H9 (cell line): Measurements from ENCODE around the gene ALDH1L1. TPM values are rescaled to one million over a fixed set of nuclear protein-coding genes. Genes with fewer than 3 reads are reported as not detected.

ENCODE experiments used
- DNase-seq: peaks from one replicate; pipeline ENCODE4 v3.0.0-alpha.2; 2017
- H2AFZ ChIP-seq: one replicate; pipeline ENCODE4 v1.6.1; 2013; ENCODE audit warnings: mild to moderate bottlenecking, low read length, control low read depth, moderate library complexity
- H2AK5ac ChIP-seq: 2 replicates; pipeline ENCODE4 v1.6.1; 2013; ENCODE audit warnings: low read length, control low read depth, mixed read lengths; ENCODE audit not compliant: insufficient read length
- H2BK120ac ChIP-seq: one replicate; pipeline ENCODE4 v1.6.1; 2013; ENCODE audit warnings: low read depth, mild to moderate bottlenecking, low read length, control low read depth, inconsistent platforms; ENCODE audit not compliant: poor library complexity, severe bottlenecking
- H2BK12ac ChIP-seq: 2 replicates; pipeline ENCODE4 v1.6.1; 2013; ENCODE audit warnings: low read length, control low read depth, mixed read lengths, low read depth; ENCODE audit not compliant: insufficient read length
- H2BK15ac ChIP-seq: 2 replicates; pipeline ENCODE4 v1.6.1; 2013; ENCODE audit warnings: low read depth, low read length, control low read depth
- H2BK20ac ChIP-seq: one replicate; pipeline ENCODE4 v1.6.1; 2013; ENCODE audit warnings: low read depth, mild to moderate bottlenecking, low read length, control low read depth, inconsistent platforms; ENCODE audit not compliant: poor library complexity, severe bottlenecking
- H2BK5ac ChIP-seq: 2 replicates; pipeline ENCODE4 v1.6.1; 2013; ENCODE audit warnings: low read length, control low read depth, mixed read lengths; ENCODE audit not compliant: insufficient read length
- H3K14ac ChIP-seq: 2 replicates; pipeline ENCODE4 v1.6.1; 2013; ENCODE audit warnings: low read length, control low read depth; ENCODE audit not compliant: insufficient read depth
- H3K18ac ChIP-seq: 2 replicates; pipeline ENCODE4 v1.6.1; 2013; ENCODE audit warnings: low read depth, mild to moderate bottlenecking, mixed read lengths, low read length, control low read depth; ENCODE audit not compliant: insufficient read length
- H3K23ac ChIP-seq: 2 replicates; pipeline ENCODE4 v1.6.1; 2013; ENCODE audit warnings: low read length, control low read depth, mixed read lengths, low read depth; ENCODE audit not compliant: insufficient read length
- H3K23me2 ChIP-seq: 2 replicates; pipeline ENCODE4 v1.6.1; 2013; ENCODE audit warnings: low read depth, mild to moderate bottlenecking, mixed read lengths, low read length, control low read depth; ENCODE audit not compliant: insufficient read length, poor library complexity, severe bottlenecking
- H3K27ac ChIP-seq: 2 replicates; pipeline ENCODE4 v1.5.1; 2013; ENCODE audit warnings: low read length, control low read depth, mixed read lengths, low read depth; ENCODE audit not compliant: insufficient read length
- H3K27me3 ChIP-seq: 2 replicates; pipeline ENCODE4 v1.6.1; 2013; ENCODE audit warnings: low read length, control low read depth, inconsistent platforms; ENCODE audit not compliant: insufficient read depth
- H3K4ac ChIP-seq: 2 replicates; pipeline ENCODE4 v1.6.1; 2013; ENCODE audit warnings: low read depth, mild to moderate bottlenecking, control low read depth, inconsistent platforms, low read length, moderate library complexity
- H3K4me1 ChIP-seq: 2 replicates; pipeline ENCODE4 v1.6.1; 2013; ENCODE audit warnings: low read length, control low read depth, inconsistent platforms; ENCODE audit not compliant: insufficient read depth
- H3K4me2 ChIP-seq: 2 replicates; pipeline ENCODE4 v1.6.1; 2013; ENCODE audit warnings: low read length, control low read depth, mixed read lengths; ENCODE audit not compliant: insufficient read length, insufficient read depth
- H3K56ac ChIP-seq: 2 replicates; pipeline ENCODE4 v1.6.1; 2013; ENCODE audit warnings: low read depth, mild to moderate bottlenecking, mixed read lengths, low read length, control low read depth; ENCODE audit not compliant: insufficient read length
- H3K79me1 ChIP-seq: 2 replicates; pipeline ENCODE4 v1.6.1; 2013; ENCODE audit warnings: low read depth, mild to moderate bottlenecking, moderate library complexity, low read length, control low read depth, inconsistent platforms; ENCODE audit not compliant: insufficient read depth, poor library complexity, severe bottlenecking
- H3K79me2 ChIP-seq: 2 replicates; pipeline ENCODE4 v1.6.1; 2013; ENCODE audit warnings: low read length, control low read depth, inconsistent platforms; ENCODE audit not compliant: insufficient read depth
- H3K9ac ChIP-seq: 2 replicates; pipeline ENCODE4 v1.6.1; 2013; ENCODE audit warnings: low read length, control low read depth, mixed read lengths; ENCODE audit not compliant: insufficient read length; ENCODE audit errors: extremely low read depth
- H3K9me3 ChIP-seq: one replicate; pipeline ENCODE4 v1.6.1; 2013; ENCODE audit warnings: low read depth, low read length, inconsistent platforms; ENCODE audit not compliant: control insufficient read depth
- H3T11ph ChIP-seq: one replicate; pipeline ENCODE4 v1.6.1; 2013; ENCODE audit warnings: mild to moderate bottlenecking, low read length, control low read depth, inconsistent platforms
- H4K20me1 ChIP-seq: one replicate; pipeline ENCODE4 v1.6.1; 2013; ENCODE audit not compliant: control insufficient read depth, insufficient read length, insufficient read depth
- H4K5ac ChIP-seq: 2 replicates; pipeline ENCODE4 v1.6.1; 2013; ENCODE audit warnings: low read depth, mild to moderate bottlenecking, mixed read lengths, low read length, control low read depth; ENCODE audit not compliant: insufficient read length
- H4K8ac ChIP-seq: replicated peaks from 2 replicates; pipeline ENCODE4 v1.6.1; 2013; ENCODE audit warnings: low read length, control low read depth, mixed read lengths, low read depth; ENCODE audit not compliant: insufficient read length
- H4K91ac ChIP-seq: 2 replicates; pipeline ENCODE4 v1.6.1; 2013; ENCODE audit warnings: low read depth, mild to moderate bottlenecking, moderate library complexity, mixed read lengths, low read length, control low read depth; ENCODE audit not compliant: insufficient read length
- H3K27ac Mint-ChIP-seq, 3 experiments: 2 replicates in 2 of 3; 3 replicates in 1 of 3; pipeline ENCODE4 v1.8.0; 2020 to 2021; ENCODE audit warnings: mixed read lengths in 3 of 3, mild to moderate bottlenecking in 1 of 3, moderate library complexity in 1 of 3
- H3K27me3 Mint-ChIP-seq: 2 replicates; pipeline ENCODE4 v1.8.0; 2021; ENCODE audit warnings: low read depth, mild to moderate bottlenecking, moderate library complexity, mixed read lengths
- H3K36me3 Mint-ChIP-seq, 3 experiments: 2 replicates in 2 of 3; 3 replicates in 1 of 3; pipeline ENCODE4 v1.8.0; 2020 to 2021; ENCODE audit warnings: low read depth in 3 of 3, mixed read lengths in 3 of 3; ENCODE audit not compliant: insufficient read depth in 1 of 3
- H3K4me1 Mint-ChIP-seq, 2 experiments: 2 replicates each; pipeline ENCODE4 v1.8.0; 2020; ENCODE audit warnings: mixed read lengths in 2 of 2
- H3K4me3 Mint-ChIP-seq, 2 experiments: 2 replicates in 1 of 2; 3 replicates in 1 of 2; pipeline ENCODE4 v1.8.0; 2020 to 2021; ENCODE audit warnings: mild to moderate bottlenecking in 2 of 2, mixed read lengths in 2 of 2, moderate library complexity in 1 of 2
- H3K9me3 Mint-ChIP-seq, 2 experiments: 2 replicates in 1 of 2; 3 replicates in 1 of 2; pipeline ENCODE4 v1.8.0; 2020; ENCODE audit warnings: mild to moderate bottlenecking in 2 of 2, mixed read lengths in 2 of 2, moderate library complexity in 1 of 2
- CTCF ChIP-seq: fragments of 200-600 bp; sonication (generic); conservative IDR thresholded peaks from 3 replicates; pipeline ENCODE4 v1.8.0; 2021; ENCODE audit warnings: antibody characterized with exemption, mild to moderate bottlenecking
- WGBS: extraction: QIAGEN DNeasy Blood & Tissue Kit; methylation state at CpG from one replicate; pipeline ENCODE4 v1.1.7; 2013; ENCODE audit warnings: missing lambda C conversion rate, low lambda C conversion rate, mixed read lengths; ENCODE audit not compliant: insufficient read length; ENCODE audit errors: extremely low coverage; 5-methylcytosine and 5-hydroxymethylcytosine counted together
- total RNA-seq: library from RNA; stranded (reverse); gene quantifications from 2 replicates; pipeline ENCODE4 v1.2.1, GENCODE V29; 2021

ALDH1L1 gene
- total RNA-seq, 1 experiment from 2014 or later, result 0.90 TPM

DNA sequence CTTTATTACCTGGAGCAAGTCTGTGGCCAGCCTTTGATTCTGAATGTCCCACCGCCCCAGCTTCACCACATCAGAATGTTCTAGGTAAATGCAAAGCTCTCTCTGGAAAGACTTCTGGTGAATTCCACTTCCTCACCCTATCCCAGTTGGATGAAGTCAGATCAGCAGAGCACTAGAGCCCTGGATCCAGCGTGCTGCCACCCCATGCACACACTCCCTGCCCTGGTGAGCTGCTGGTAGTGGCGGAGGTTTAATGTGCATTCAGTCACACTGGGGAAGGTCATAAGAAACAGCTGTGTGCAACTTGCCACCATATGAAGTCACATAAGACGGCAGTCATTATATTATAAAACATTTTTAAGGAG, 80.1 kb downstream of the ALDH1L1 start:
- H3K9ac ChIP-seq, result no peak overlapping the region
- no peak overlapping the region for H3K23ac ChIP-seq
- H3K79me1 ChIP-seq, result no peaks in the 10 kb centered on the region
- no peak for TF ChIP-seq CTCF
- Mint-ChIP-seq H3K4me1 (0 out of 4 replicates have a peak, but pooled peaks cover 0 to 3% of the 10 kb centered on the region in 2 experiments), H3K36me3 (peaks cover 3 to 15% (median 15%) of the 10 kb centered on the region in 3 experiments; a peak in 6 of 7 replicates), H3K27ac (no peak overlapping the region), H3K27me3 (no peaks in the 10 kb centered on the region; the same call in 1 of the 2 replicates), H3K9me3 (peaks cover 24 to 25% of the 10 kb centered on the region in 2 experiments), H3K4me3 (no peak overlapping the region)
- peaks cover 15% of the 10 kb centered on the region for H3K9me3 ChIP-seq
- no peak overlapping the region for H3K27ac ChIP-seq
- H3K27me3 ChIP-seq, result no peaks in the 10 kb centered on the region
- no peak overlapping the region for H4K91ac ChIP-seq
- H3K23me2 ChIP-seq, result no peaks in the 10 kb centered on the region
- no peak overlapping the region for H2BK20ac ChIP-seq
- no peaks in the 10 kb centered on the region for H3K4me1 ChIP-seq
- no peaks in the 10 kb centered on the region for H3K79me2 ChIP-seq
- no peak overlapping the region for H3K4ac ChIP-seq
- H2AFZ ChIP-seq, result no peak overlapping the region
- no peak for DNase-seq
- H3T11ph ChIP-seq, result no peak overlapping the region
- H3K14ac ChIP-seq, result no peak overlapping the region
- no peak overlapping the region for H3K4me2 ChIP-seq
- H2BK12ac ChIP-seq, result no peak overlapping the region
- H2BK5ac ChIP-seq, result no peak overlapping the region
- no CpG with 5 or more reads among the region's 4 CpGs for WGBS
- no peak overlapping the region for H4K5ac ChIP-seq
- H3K56ac ChIP-seq, result no peak overlapping the region
- H4K8ac ChIP-seq, result no peak overlapping the region
- no peak overlapping the region for H2AK5ac ChIP-seq
- no peak overlapping the region for H3K18ac ChIP-seq
- H2BK15ac ChIP-seq, result no peak overlapping the region
- H4K20me1 ChIP-seq, result no peaks in the 10 kb centered on the region
- H2BK120ac ChIP-seq, result no peak overlapping the region
